Stimulated activated CD8-positive, alpha-beta memory T cell treated with anti-CD3 and anti-CD28 coated beads, Interleukin-12 subunit alpha, Interleukin-12 subunit beta, amount 100 ng/mL, for 24 hours (primary cell): Measurements from ENCODE around the gene FIG4.
"Not testable (repeated sequence)": the region's sequence is repeated elsewhere in the genome, so short reads cannot be mapped to it uniquely, and the experiment has no call there.

Experiments
- DNase-seq: peaks from one replicate; pipeline ENCODE4 v3.0.0-alpha.2; 2020; ENCODE audit errors: extremely low read depth

The FIG4 gene

GRCh38 chr6:109690737-109691621 is at the start of gene FIG4, which contains the start of gene AK9:
FIG4 (plus strand) TSS chr6:109691296; CDS start chr6:109691436, 140 bp downstream.
AK9 (minus strand) TSS chr6:109691202; CDS start chr6:109675745, 15,457 bp downstream.
- peak; percentile 77 for DNase-seq

DNA sequence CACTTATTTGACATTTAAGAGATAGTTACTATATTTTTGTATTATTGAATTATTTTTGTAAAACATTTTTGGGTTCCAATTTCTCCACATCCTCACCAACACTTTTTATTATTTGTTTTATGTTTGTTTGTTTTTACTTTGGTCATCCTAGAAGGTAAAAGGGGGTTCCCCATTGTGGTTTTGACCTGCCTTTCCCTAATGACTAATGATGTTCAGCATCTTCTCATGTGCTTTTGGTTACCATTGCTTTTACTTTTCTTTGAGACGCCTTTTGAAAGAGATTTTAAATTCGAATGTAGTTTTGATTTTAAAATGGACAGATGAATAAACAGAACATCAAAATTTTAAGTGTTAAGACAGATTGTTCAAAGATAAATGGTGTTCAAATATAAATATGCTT is 47.0 kb upstream of the FIG4 start:
- no peak for DNase-seq

DNA sequence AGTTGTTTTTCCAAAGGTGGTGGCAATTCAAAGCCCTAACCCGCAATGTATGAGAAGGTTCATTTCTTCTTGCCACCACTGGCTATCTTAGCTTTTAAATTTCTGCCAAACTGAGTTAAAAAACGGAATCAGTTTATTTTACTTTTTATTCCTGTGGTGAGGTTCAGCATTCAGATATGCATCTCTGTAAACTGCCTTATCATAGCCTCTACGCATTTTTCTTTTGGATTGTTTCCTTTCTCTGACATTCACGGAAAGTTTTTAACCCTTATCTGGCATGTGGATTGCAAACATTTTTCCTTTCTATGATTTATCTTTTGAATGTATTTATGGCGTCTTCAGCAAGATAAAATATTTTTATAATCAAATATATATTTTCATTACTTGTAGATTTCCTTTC is 37.8 kb upstream of the FIG4 start:
- no peak for DNase-seq

DNA sequence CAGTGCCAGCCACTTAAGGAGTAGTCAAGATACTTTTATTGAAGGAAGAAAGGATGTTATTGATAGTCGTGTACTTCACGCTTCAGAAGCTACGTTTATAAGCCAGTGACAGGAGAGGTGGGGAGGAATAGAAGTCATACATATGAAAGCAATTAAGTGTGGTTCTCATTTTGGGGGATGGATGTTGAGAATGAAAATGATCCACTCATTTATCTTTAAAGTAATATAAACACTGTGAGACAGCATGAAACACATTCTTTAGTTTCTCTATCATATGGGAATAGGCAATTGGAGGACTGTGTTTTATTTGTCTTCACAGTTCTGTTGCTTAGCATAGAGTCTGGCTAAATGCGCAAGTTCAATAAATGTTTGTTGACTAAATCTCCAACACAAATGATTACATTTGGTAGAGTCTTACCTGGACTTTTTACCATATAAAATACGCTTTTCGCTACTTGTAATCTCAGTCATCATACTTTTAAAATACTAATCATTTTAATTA is 35.3 kb upstream of the FIG4 start:
- no peak for DNase-seq

DNA sequence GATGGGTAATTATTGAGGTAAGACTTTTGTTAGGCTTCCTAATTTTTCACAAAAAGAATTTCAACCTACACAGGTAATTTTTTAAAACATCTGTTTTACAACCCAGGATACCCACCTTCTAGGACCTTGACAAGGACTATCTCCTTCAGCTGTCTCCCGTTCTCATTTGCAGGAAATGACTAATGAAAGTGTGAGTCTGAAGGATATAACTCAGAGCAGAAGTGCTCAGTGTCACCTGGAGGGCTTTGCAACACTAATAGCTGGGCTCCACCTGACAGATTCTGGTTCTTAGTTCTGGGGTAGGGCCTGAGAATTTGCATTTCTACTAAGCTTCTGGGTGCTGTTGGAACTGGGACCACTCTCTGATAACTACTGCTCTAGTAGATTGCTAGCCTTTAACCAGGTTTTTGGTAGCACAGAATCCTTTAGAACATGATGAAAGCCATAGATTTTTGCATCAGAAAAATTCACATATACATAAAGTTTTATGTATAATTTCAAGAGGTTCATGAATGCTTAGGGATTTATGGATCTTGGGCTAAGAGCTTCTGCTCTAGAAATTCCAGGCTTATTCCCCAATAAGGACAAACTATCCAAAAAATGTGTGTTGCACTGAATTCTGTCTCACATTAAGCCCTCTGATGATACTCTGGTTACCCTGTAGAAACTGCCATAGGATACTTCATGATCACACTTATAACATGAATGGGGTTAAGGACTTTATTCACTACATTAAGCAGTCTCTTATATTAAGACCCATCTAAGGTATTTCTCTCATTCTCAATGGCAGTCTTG is 30.4 kb upstream of the FIG4 start:
- DNase-seq, result no peak

DNA sequence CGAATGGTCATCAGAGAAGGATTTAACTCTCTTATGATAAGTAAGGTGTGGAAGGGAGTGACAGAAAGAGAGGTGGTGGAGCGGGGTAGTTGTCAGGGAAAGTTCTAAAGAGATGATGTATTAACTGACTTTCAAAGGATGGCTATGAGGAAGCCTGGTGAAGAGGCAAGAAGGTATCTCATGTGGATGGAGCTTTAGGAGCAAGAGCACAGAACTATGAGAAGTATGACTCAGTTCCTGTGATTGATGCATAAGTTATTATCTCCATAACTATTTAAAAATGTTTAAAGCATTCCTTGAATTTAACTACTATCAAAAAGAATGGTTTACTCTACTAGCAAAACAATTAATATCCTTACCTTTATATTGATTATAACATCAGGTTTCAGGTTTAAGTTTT is 28.9 kb upstream of the FIG4 start:
- DNase-seq, result no peak

DNA sequence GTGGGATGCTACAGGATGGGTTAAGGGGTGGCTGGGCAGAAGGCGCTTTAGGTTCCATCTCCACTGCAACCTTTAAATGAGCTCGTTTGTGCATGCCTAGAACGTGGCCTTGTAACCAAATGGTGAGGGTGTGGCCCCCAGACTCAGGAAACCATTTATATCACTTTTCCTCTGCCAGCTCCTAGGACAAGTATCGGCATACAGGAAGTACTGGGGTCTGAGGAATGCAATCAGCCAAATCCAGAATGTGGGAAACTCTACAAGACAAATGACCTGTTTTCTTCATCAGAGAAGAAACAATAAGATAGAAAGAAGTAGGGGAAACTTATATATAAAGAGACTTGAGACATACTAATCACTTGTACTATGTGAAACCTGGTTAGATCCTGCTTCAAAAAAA is 21.3 kb upstream of the FIG4 start:
- DNase-seq, result no peak

DNA sequence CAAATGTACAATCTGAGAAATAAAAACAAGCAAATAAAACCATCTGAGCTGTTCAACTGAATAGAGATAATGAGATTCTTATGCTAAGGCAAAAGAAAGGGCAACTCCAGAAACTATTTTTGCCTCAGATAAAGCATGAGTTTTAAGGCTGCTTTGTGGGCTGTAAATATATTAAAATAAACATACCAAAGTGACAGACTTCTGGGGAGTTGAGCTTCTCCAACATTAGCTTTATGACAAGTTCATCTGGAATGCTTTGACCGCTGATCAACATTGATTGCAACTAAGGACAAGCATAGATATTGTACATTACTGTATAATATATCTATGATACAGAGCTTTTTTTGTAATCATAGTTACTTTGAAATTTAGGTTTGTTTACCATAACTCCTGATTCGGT is 19.4 kb upstream of the FIG4 start:
- no peak for DNase-seq

DNA sequence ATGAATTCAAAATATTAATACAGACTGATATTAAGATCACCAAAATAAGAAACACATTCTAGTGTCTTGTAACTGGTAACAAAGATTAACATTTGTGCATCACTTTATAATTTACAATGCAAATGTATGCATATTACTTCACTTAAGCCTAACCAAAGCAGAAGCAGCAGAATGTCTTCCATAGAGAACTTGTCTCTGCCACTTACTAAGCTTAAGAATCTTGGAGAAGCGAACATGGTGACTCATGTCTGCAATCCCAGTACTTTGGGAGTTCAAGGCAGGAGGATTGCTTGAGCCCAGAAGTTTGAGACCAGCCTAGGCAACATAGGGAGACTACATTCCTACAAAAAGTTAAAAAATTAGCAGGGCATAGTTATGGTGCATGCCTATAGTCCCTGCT is 18.9 kb upstream of the FIG4 start:
- no peak for DNase-seq

- no peak for DNase-seq
Observed at GRCh38 chr6:109672839-109673238, 18.3 kb upstream of the FIG4 start.

DNA sequence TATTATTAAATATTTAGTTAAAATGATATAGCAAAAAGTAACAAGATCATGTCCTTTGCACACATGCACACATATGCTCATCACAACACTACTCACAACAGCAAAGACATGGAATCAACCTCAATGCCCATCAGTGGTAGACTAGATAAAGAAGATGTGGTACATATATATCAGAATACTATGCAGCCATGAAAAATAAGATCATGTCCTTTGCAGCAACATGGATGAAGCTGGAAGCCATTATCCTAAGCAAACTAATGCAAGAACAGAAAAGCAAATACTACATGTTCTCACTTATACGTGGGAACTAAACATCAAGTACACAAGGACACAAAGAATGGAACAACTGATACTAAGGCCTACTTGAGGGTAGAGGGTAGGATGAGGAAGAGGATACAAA is 14.4 kb upstream of the FIG4 start:
- no peak for DNase-seq

DNA sequence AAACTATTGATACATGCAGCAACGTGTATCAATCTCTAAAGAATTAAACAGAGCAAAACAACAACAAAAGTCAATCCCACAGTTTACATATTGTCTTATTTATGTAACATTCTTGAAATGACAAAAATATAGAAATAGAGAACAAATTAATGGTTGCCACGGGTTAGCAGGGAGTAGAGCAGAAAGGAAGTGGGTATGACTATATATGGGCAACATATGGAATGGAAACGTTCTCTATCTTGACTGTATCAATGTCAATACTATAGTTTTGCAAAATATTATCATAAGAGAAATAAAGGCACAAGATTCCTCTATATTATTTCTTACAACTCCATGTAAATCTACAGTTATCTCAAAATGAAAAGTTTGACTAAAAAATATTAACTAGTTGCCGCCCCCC is 12.9 kb upstream of the FIG4 start:
- no peak for DNase-seq

DNA sequence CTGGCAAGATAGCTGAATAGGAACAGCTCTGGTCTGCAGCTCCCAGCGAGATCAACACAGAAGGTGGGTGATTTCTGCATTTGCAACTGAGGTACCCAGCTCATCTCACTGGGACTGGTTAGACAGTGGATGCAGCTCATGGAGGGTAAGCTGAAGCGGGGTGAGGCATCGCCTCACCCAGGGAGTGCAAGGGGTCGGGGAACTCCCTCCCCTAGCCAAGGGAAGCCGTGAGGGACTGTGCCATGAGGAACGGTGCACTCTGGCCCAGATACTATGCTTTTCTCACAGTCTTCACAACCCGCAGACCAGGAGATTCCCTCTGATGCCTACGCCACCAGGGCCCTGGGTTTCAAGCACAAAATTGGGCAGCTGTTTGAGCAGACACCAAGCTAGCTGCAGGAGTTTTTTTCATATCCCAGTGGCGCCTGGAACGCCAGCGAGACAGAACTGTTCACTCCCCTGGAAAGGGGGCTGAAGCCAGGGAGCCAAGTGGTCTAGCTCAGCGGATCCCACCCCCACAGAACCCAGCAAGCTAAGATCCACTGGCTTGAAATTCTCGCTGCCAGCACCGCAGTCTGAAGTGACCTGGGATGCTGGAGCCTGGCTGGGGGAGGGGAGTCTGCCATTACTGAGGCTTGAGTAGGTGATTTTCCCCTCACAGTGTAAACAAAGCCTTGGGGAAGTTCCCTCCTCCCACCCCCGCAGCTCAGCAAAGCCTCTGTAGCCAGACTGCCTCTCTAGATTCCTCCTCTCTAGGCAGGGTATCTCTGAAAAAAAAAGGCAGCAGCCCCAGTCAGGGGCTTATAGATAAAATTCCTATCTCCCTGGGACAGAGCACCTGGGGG is 12.2 kb upstream of the FIG4 start:
- not testable (repeated sequence) for DNase-seq

- no peak for DNase-seq
Observed at GRCh38 chr6:109686566-109687265, 4.4 kb upstream of the FIG4 start.

- no peak for DNase-seq
Observed at GRCh38 chr6:109687271-109687761, 3.8 kb upstream of the FIG4 start.

DNA sequence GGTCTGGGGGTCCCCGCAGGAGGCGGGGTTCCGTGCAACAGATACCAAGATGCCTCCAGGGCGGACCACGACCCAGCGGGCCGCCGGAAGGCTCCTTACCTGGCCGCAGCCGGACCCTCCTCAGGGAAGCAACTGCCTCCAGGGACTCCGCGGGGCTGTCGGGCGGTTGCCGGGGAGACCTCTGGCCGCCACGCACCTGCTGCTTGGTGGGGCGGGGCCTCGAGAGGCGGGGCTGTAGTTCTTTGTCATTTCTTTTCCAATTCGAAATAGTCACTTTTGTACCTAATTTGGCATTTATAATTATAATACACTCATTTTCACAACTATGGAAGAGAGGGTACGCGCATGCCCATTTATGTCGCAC is 741 bp upstream of the FIG4 start:
- no peak for DNase-seq

DNA sequence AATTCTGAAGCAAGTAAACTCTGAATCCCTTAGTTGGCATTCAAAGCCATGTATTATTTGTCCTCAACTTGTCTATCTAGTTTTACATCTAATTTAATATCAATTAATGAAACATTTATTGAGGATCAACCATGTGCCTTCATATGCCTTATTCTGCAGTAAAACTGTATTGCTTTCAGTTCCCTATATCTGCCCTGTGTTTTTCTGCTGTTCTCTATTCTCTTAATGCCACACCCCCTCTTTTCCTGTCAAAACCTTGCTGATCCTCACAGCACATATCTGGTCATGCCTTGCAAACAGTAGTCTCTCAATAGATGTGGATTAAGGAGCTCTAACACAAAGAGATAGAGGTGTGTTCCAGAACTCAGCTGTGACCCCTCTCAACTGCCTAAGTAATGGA is 2.0 kb downstream of the FIG4 start:
- DNase-seq, result no peak

GRCh38 chr6:109695468-109695867 is 4.4 kb downstream of the FIG4 start:
- no peak for DNase-seq

DNA sequence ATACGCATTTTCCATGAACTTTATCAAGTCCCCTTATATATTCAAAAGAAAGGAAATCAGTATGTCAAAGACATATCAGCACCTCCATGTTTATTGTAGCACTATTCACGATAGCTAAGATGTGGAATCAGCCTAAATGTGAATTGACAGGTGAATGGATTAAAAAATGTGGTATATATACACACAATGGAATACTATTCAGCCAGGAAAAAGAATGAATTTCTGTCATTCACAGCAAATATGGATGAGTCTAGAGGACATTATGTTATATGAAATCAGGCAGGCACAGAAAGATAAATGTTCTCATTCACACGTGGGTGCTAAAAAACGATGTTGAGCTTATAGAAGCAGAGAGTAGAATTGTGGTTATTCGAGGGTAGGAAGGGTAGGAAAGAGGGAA is 5.3 kb downstream of the FIG4 start:
- no peak for DNase-seq

GRCh38 chr6:109701221-109701620 is 10.1 kb downstream of the FIG4 start:
- no peak for DNase-seq

- no peak for DNase-seq
Observed at GRCh38 chr6:109701774-109702173, 10.7 kb downstream of the FIG4 start.
